VCaP (cell line): ENCODE data around the gene ROR1.

Experiments
- H3K27ac ChIP-seq: fragments of 450-650 bp; 2 replicates; pipeline ENCODE4 v1.5.1; 2017
- TF ChIP-seq, protein P1 (sequence below): fragments of 450-650 bp; conservative IDR thresholded peaks from 2 replicates; pipeline ENCODE4 v1.5.1; 2017; ENCODE audit warnings: mild to moderate bottlenecking, moderate library complexity

The ROR1 gene

DNA sequence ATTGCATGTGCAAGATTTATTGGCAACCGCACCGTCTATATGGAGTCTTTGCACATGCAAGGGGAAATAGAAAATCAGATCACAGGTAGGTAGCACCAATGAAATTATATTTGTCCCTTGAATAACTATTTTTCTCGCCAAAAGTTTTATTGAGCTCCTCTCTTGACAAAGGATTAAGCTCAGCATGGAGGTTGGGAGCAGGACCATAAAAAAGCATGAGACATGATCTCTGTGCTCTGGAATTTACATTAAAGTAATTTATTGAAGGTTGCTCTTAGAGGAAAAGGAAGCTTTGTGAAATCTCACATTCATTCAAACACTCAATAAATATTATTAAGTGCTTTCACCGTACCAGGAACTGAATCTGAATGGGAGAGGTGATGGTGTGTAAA is 363.6 kb downstream of the ROR1 start:
- H3K27ac ChIP-seq: peak overlapping the region; percentile 9; the same call in 1 of the 2 replicates
- TF ChIP-seq, protein P1, sequence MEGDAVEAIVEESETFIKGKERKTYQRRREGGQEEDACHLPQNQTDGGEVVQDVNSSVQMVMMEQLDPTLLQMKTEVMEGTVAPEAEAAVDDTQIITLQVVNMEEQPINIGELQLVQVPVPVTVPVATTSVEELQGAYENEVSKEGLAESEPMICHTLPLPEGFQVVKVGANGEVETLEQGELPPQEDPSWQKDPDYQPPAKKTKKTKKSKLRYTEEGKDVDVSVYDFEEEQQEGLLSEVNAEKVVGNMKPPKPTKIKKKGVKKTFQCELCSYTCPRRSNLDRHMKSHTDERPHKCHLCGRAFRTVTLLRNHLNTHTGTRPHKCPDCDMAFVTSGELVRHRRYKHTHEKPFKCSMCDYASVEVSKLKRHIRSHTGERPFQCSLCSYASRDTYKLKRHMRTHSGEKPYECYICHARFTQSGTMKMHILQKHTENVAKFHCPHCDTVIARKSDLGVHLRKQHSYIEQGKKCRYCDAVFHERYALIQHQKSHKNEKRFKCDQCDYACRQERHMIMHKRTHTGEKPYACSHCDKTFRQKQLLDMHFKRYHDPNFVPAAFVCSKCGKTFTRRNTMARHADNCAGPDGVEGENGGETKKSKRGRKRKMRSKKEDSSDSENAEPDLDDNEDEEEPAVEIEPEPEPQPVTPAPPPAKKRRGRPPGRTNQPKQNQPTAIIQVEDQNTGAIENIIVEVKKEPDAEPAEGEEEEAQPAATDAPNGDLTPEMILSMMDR: no peak; the same call in none of the 2 replicates

DNA sequence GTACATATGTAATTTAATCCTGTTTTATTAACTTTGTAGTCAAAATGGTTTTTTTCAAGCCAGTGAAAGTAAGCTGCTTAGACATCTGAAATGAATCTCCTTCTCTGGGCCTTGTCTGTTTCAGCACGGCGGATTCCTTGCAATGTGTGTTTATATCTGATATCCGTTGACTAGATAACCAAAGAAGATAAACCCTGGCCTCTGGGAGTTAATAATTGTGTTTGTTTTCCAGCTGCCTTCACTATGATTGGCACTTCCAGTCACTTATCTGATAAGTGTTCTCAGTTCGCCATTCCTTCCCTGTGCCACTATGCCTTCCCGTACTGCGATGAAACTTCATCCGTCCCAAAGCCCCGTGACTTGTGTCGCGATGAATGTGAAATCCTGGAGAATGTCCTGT is 366.1 kb downstream of the ROR1 start:
- TF ChIP-seq, protein P1: no peak
- peak overlapping the region; percentile 58 for H3K27ac ChIP-seq

DNA sequence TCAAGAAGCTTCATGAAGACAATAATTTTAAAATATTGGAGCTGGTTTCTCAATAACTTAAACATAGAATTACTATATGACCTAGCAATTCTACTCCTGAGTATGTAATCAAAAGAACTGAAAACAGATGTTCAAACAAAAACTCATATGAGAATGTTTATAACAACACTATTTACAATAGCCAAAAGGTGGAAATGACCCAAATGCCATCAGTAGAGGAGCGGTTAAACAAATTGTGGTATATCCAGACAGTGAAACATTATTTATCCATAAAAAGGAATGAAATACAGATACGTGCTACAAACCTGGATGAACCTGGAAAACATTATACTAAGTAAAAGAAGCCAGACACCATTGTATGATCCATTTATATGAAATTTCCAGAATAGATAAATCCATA is 366.8 kb downstream of the ROR1 start:
- peak overlapping the region; percentile 58 for H3K27ac ChIP-seq
- TF ChIP-seq, protein P1: no peak

DNA sequence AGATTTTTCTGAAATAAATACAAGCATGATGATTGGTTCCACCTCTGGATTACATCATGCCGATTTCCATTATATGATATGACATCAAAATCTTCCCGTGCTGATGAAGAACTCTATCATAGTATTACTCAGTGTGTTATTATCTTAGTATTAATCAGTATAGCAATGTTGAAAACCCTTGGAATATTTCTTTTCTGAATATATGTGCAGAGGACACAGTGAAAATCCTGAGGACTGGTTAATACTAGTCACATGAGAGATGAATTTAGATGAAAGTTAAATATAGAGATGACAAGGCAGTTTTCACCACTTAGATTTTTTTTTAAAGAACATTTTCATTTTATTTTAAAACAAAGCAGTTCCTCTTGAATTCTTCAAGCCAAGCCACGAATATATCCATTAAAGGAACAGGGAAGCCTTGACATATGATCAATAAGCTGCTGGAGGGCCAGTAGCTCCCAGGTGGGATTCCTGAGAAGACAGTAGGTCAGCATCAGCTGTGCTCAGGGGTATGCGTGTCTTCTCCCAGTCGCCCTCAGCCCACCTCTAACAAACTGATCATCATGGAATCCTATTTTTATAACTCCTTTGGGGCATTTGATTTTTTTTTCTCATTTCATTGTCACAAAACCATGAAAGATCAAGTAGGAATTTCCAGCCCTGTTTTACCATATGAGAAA is 373.4 kb downstream of the ROR1 start:
- H3K27ac ChIP-seq: no peak overlapping the region
- TF ChIP-seq, protein P1: no peak

DNA sequence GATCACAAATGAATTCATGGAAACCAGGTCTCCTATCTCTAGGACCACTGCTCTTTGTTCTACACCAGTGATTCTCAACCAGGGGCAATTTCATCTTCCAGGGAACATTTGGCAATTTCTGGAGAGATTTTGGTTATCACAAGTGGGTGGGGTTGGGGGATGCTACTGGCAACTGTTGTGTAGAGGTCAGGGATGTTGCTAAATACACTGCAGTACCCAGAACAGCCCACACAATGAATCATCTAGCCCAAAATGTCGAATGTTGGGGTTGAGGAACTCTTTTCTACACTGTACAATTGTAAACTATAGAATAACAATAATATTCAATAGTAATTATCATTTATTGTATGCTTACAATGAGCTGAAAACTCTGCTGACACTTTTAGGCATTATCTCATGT is 373.9 kb downstream of the ROR1 start:
- TF ChIP-seq, protein P1: no peak
- no peak overlapping the region for H3K27ac ChIP-seq

DNA sequence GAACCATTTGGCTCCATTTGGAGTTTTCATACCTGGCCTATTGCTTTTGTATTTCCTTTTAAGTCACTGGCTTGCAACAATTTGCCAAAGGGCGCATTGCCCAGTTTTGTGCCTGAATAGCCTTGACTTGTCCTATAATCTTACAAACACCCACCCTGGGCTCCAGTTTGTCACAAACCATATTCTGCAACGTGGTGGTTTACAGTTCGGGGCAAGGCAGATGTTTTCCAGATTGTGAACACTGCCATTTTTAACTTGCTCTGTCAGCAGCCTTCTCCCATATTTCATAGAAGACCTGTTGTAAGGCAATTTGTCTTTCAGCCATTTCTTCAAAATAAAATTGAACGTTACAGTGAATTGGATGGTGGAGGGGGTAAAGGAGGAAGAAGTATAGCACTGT is 376.4 kb downstream of the ROR1 start:
- TF ChIP-seq, protein P1: no peak
- H3K27ac ChIP-seq: no peak overlapping the region

DNA sequence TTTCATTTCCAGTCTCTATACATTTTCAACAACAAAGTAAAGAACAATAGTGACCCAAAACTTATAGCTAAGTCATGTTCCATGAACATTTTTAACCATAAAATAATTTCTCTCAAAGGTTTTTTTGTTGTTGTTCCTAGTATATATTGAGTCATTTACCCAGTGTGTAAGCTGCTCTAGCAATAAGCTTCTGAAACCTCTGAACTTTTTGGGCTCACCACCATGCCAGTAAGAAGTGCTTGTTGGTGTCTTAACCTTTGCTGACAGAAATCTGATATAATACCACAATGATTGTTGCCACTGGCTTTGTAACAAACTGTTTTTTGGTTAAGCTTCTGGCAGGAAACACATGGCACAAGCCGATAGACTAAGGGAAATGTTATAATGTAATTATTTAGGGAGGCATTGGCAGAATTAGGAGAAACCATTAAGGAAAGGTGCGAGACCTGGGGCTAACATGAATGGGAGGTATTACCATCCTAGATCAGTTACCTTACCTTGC is 377.0 kb downstream of the ROR1 start:
- TF ChIP-seq, protein P1: no peak
- H3K27ac ChIP-seq: no peak overlapping the region
